Fibroblast of mammary gland (primary cell): ENCODE measurements around the gene ABCG5.

ENCODE experiments used
- DNase-seq: peaks from one replicate; pipeline ENCODE4 v3.0.0-alpha.2; 2010; ENCODE audit warnings: low read depth
- H3K4me3 ChIP-seq: 2 replicates; pipeline ENCODE4 v1.5.1; 2011; ENCODE audit warnings: low read depth, mild to moderate bottlenecking, low read length, moderate library complexity; ENCODE audit not compliant: control insufficient read depth
- TF ChIP-seq, protein P1 (sequence below): conservative IDR thresholded peaks from 2 replicates; pipeline ENCODE4 v1.5.1; 2011; ENCODE audit warnings: low read depth, low read length, inconsistent platforms; ENCODE audit not compliant: control insufficient read depth, insufficient read depth

ABCG5 gene

DNA sequence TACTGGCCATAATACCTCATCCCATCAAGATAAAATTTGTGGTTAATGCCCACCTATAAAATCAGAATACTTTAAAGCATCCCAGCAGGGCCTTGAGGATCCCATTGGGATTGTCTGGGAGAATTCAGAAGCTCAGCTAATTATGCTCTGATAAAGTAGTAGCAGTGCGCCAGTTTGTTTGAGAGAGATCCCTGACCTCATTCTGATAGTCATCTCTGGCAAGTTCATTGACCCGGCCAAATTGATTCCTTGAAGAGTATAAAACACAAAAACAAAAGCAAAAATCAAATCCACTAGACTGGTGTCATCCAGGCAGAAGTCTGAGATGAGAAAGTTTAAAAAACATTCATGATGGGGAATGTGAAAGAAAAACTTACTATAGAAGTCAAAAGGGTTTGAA lies 14.1 kb downstream of the ABCG5 start:
- DNase-seq = no peak
- TF ChIP-seq, protein P1, sequence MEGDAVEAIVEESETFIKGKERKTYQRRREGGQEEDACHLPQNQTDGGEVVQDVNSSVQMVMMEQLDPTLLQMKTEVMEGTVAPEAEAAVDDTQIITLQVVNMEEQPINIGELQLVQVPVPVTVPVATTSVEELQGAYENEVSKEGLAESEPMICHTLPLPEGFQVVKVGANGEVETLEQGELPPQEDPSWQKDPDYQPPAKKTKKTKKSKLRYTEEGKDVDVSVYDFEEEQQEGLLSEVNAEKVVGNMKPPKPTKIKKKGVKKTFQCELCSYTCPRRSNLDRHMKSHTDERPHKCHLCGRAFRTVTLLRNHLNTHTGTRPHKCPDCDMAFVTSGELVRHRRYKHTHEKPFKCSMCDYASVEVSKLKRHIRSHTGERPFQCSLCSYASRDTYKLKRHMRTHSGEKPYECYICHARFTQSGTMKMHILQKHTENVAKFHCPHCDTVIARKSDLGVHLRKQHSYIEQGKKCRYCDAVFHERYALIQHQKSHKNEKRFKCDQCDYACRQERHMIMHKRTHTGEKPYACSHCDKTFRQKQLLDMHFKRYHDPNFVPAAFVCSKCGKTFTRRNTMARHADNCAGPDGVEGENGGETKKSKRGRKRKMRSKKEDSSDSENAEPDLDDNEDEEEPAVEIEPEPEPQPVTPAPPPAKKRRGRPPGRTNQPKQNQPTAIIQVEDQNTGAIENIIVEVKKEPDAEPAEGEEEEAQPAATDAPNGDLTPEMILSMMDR = no peak
- H3K4me3 ChIP-seq = no peak overlapping the region

DNA sequence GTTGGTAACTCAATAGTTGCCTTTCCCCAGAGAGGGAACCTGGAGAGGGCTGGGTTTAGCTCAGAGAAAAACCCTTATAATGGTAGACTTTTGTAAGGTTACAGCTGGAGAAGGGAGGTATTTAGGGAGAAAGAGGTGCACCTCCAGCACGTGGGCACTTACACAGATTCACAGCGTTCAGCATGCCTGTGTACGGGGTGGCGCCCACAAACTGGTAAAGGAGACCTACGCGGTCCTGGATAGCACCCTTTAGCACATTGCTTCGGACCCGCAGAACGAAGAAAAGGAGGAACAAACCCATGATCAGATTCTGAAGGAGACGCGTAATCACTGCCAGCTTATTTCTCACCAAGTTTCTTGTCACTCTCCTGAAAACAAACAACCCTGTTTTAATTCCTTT lies 14.9 kb downstream of the ABCG5 start:
- DNase-seq = no peak
- no peak overlapping the region for H3K4me3 ChIP-seq
- TF ChIP-seq, protein P1 = no peak

DNA sequence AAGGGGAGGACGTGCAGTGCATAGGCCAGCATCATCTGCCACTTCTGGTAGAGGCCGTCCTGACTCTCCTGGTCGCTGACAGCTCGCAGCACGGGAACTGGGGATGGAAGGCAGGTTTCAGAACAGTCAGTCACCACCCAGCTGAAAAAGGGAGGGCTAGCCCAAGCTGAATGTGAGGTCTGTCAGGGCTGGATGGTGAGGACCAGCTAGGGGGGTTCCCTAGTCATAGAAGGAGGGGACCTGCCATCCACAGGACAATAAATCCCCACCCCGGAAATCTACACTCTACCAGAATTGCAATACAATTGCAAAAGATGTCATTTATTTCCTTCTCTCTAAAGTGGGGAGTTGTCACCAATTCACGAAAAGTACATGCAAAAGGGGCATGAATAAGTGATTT lies 15.8 kb downstream of the ABCG5 start:
- DNase-seq = no peak
- TF ChIP-seq, protein P1 = no peak
- no peak overlapping the region for H3K4me3 ChIP-seq

DNA sequence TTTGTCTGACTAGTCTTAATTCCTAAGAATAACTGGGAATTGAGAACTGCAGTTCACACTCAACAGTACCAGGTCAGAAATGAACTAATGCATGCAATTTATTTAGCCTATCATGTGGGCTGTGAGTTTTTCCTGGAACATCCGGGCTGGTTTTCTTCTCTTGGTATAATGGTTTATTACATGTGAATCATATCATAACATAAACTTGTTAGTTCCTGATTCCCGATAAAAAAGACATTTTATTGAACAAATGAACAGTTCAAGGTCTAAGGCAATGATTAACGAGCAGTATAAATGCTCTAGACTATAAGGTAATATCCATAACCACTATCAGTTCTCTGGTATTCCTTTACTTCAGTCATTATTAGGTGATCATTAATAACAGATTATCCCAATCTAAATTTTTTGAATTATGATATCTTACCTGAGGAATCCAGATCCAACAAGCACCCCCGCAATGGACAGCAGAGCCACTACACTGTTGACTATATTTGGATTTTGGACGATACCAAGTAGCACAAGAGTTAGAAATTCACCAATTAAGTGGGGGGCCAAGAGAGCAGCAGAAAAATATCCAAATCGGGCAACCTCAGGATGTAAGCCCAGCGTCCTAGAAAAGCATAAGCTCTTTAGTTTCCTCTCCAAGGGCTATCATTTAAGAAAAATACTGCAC lies 19.0 kb downstream of the ABCG5 start:
- TF ChIP-seq, protein P1 = no peak
- no peak overlapping the region for H3K4me3 ChIP-seq
- DNase-seq = no peak

DNA sequence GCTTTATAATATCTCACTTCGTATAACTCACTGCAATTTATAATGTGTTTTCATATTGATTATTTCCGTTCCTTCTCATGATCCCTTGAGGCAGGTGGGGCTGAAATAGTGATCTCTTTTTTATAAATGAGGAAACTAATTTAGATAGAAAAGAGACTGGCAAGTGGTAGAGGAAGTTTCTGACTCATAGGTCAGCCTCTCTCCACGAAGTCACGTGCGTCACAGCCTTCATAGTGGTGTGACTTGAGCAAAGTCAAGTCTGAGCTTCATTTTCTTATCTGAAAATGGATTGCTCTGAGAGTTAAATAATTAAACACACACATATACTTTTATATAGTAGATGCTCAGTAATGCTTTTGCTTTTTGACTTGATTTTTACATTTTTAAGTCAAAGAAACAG lies 19.9 kb downstream of the ABCG5 start:
- no peak overlapping the region for H3K4me3 ChIP-seq
- peak; percentile 75 for DNase-seq
- TF ChIP-seq, protein P1 = no peak

DNA sequence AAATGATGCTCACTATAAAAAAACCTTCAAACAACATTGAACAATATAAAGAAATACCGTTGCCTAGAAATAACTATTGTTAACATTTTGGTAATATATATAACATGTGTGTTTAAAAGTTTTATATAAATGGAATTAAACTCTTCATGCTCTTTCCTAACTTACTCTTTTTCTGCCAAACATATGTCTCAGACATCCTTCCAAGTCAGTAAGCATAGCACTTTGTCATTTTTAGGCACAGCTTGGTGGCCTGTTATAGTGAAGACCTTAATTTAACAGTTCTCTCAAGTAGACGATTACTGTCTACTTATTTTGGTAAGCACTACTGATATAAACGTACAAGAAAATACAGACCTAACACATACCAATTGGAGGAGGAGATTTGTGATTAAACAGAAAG lies 23.9 kb downstream of the ABCG5 start:
- DNase-seq = no peak
- H3K4me3 ChIP-seq = no peak overlapping the region
- TF ChIP-seq, protein P1 = no peak

DNA sequence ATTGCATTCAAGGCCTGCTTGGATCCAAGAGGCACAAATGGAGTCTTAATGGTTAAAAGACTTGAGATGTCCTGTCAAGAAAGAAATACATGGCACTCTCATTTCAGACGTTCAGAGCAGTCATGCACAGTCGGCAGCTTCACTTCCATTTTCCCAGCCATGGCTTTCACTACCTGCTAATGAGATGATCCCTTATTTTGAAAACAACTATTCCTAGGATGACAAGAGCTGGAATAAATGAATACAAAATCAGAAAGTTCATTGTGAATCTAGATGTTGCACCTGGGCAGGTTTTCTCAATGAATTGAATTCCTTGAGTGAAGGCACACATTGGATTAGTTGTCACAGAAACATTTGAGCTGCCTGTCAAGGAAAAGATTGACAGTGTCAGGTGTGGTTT lies 25.7 kb downstream of the ABCG5 start:
- H3K4me3 ChIP-seq = no peak overlapping the region
- TF ChIP-seq, protein P1 = no peak
- no peak for DNase-seq
